K562 (cell line): ENCODE results near the gene BMP2. TPM values are rescaled to one million over a fixed set of nuclear protein-coding genes. Genes with fewer than 3 reads are reported as not detected.

ENCODE experiments used
- ATAC-seq: fragments of 200-7000 bp; cut with Tn5 transposase; 3 replicates; pipeline ENCODE4 v1.9.1; 2020; ENCODE audit warnings: moderate library complexity
- BruUV-seq: library from RNA; stranded (reverse); fragments of 400-500 nt; replicated peaks from 2 replicates; lab custom pipeline; 2021; lab: Mats Ljungman, UMichigan
- CTCF ChIA-PET: fragments of 300-600 bp; formaldehyde crosslinking; extraction: SDS; loops from one replicate; lab custom pipeline; 2021; ENCODE audit warnings: low intra/inter-chr PET ratio; lab: Yijun Ruan, JAX
- POLR2A ChIA-PET: fragments of 300-600, 350-650 bp; sonication (Branson Sonifier 250); formaldehyde crosslinking; extraction: SDS; loops from one replicate; lab custom pipeline; 2021; ENCODE audit warnings: antibody characterized with exemption, inconsistent platforms; lab: Yijun Ruan, JAX
- DNase-seq, 4 experiments: peaks; one replicate each; pipeline versions ENCODE4 v3.0.0 to v3.0.0-alpha.2; 2011 to 2018; ENCODE audit warnings: low spot score in 3 of 4, mixed read lengths in 3 of 4; ENCODE audit errors: extremely low read depth in 1 of 4
- FAIRE-seq: peaks from 2 replicates; lab custom pipeline; 2011; peaks lifted over from hg19 to GRCh38; lab: Jason Lieb, UNC
- H2AFZ ChIP-seq: 2 replicates; pipeline ENCODE4 v1.6.0; 2011; ENCODE audit warnings: low read depth, low read length, control low read depth, inconsistent platforms
- H3K27ac ChIP-seq: fragments of 200-600 bp; 3 replicates; pipeline ENCODE4 v1.8.0; 2011; ENCODE audit warnings: low read depth, mild to moderate bottlenecking, control low read depth, inconsistent platforms, low read length, moderate library complexity, mixed read lengths; ENCODE audit errors: extremely low read depth
- H3K27me3 ChIP-seq, 2 experiments: fragments of 300-600 bp in 1 of 2; 2 replicates in 1 of 2; 3 replicates in 1 of 2; pipeline versions ENCODE4 v1.6.0 to v1.8.0; 2011; ENCODE audit warnings: inconsistent platforms in 2 of 2, low read length in 2 of 2, mild to moderate bottlenecking in 1 of 2, mixed read lengths in 1 of 2, moderate library complexity in 1 of 2; ENCODE audit not compliant: control insufficient read depth in 2 of 2, insufficient read depth in 2 of 2
- H3K36me3 ChIP-seq: fragments of 300-600 bp; 3 replicates; pipeline ENCODE4 v1.8.0; 2011; ENCODE audit warnings: mild to moderate bottlenecking, low read length, inconsistent platforms; ENCODE audit not compliant: control insufficient read depth, insufficient read depth
- H3K4me1 ChIP-seq, 2 experiments: fragments of 200-600 bp in 1 of 2; replicated peaks in 1 of 2; 2 replicates in 1 of 2; 3 replicates in 1 of 2; pipeline versions ENCODE4 v1.5.1 to v1.8.0; 2011; ENCODE audit warnings: inconsistent platforms in 2 of 2, low read length in 2 of 2, mild to moderate bottlenecking in 1 of 2, mixed read lengths in 1 of 2, moderate library complexity in 1 of 2; ENCODE audit not compliant: control insufficient read depth in 2 of 2, insufficient read depth in 2 of 2
- H3K4me2 ChIP-seq: 2 replicates; pipeline ENCODE4 v1.6.1; 2011; ENCODE audit warnings: low read length, control low read depth, inconsistent platforms, mixed read lengths; ENCODE audit not compliant: insufficient read depth
- H3K4me3 ChIP-seq: fragments of 200-600 bp; sonication (generic), shearing (Covaris generic); 2 replicates; pipeline ENCODE4 v1.5.1; 2016; ENCODE audit warnings: control low read depth, inconsistent platforms
- H3K79me2 ChIP-seq: fragments of 200-600 bp; 3 replicates; pipeline ENCODE4 v1.8.0; 2011; ENCODE audit warnings: low read length, inconsistent platforms; ENCODE audit not compliant: control insufficient read depth, insufficient read depth
- H3K9ac ChIP-seq, 2 experiments: 2 replicates each; pipeline versions ENCODE4 v1.6.0 to v1.6.1; 2011; ENCODE audit warnings: low read depth in 2 of 2, low read length in 2 of 2, control low read depth in 1 of 2, inconsistent platforms in 1 of 2, mild to moderate bottlenecking in 1 of 2, mixed read lengths in 1 of 2; ENCODE audit not compliant: insufficient read depth in 1 of 2
- H3K9me1 ChIP-seq: one replicate; pipeline ENCODE4 v1.6.0; 2011; ENCODE audit warnings: inconsistent platforms, mild to moderate bottlenecking, low read length, moderate library complexity; ENCODE audit not compliant: control insufficient read depth, insufficient read depth
- H3K9me3 ChIP-seq: replicated peaks from 2 replicates; pipeline ENCODE4 v1.5.1; 2011; ENCODE audit warnings: low read depth, low read length, inconsistent platforms; ENCODE audit not compliant: control insufficient read depth, insufficient read depth
- H4K20me1 ChIP-seq: replicated peaks from 2 replicates; pipeline ENCODE4 v1.6.1; 2011; ENCODE audit warnings: low read length, inconsistent platforms, mixed read lengths; ENCODE audit not compliant: control insufficient read depth, insufficient read depth
- HMGN3 ChIP-seq: IDR thresholded peaks from 2 replicates; pipeline ENCODE4 v1.6.1; 2011; ENCODE audit warnings: borderline replicate concordance, low read depth, mild to moderate bottlenecking, mixed read lengths, low read length; ENCODE audit not compliant: insufficient read length; ENCODE audit errors: extremely low read depth
- POLR2AphosphoS2 ChIP-seq: IDR thresholded peaks from 2 replicates; pipeline ENCODE4 v1.6.1; 2012; ENCODE audit warnings: low read length, improper control_type of control experiment
- RERE ChIP-seq: sonication (generic); formaldehyde crosslinking; IDR thresholded peaks from 2 replicates; pipeline ENCODE4 v1.8.0; 2023; ENCODE audit warnings: missing genetic modification reagents, mild to moderate bottlenecking, borderline replicate concordance
- TEAD4 ChIP-seq, 2 experiments: sonication (generic) in 1 of 2; formaldehyde crosslinking in 1 of 2; IDR thresholded peaks; 2 replicates each; pipeline versions ENCODE4 v1.6.1 to v1.8.0; 2012 to 2022; ENCODE audit warnings: borderline replicate concordance in 1 of 2, inconsistent platforms in 1 of 2, low read length in 1 of 2, mild to moderate bottlenecking in 1 of 2, missing genetic modification reagents in 1 of 2
- XRCC4 ChIP-seq: IDR thresholded peaks from one replicate; pipeline ENCODE4 v1.6.1; 2011; ENCODE audit not compliant: insufficient read depth, insufficient read length; ENCODE audit errors: extremely low read depth
- ZNF165 ChIP-seq: fragments of 250-450 bp; sonication (Bioruptor Pico); IDR thresholded peaks from 2 replicates; pipeline ENCODE4 v1.4.0; 2020; ENCODE audit warnings: borderline replicate concordance
- ZNF197 ChIP-seq: fragments of 200-800 bp; sonication (Bioruptor generic); IDR thresholded peaks from 2 replicates; pipeline ENCODE4 v1.6.1; 2016; ENCODE audit warnings: low read depth, missing genetic modification characterization, missing compliant biosample characterization
- ZSCAN32 ChIP-seq: fragments of 450-650 bp; formaldehyde crosslinking; IDR thresholded peaks from 2 replicates; pipeline ENCODE4 v1.4.0; 2020; ENCODE audit warnings: mild to moderate bottlenecking, moderate library complexity
- WGBS: fragments of 100-300 bp; shearing (Covaris generic); methylation state at CpG from one replicate; pipeline ENCODE4 v1.1.6; 2016; ENCODE audit warnings: low coverage, mixed read lengths; ENCODE audit not compliant: insufficient coverage; ENCODE audit errors: missing lambda C conversion rate; 5-methylcytosine and 5-hydroxymethylcytosine counted together
- in situ Hi-C: fragments of 300-500 bp; cut with MboI; formaldehyde crosslinking; loops from 4 replicates; pipeline ENCODE4 v1.15.0; 2018; ENCODE audit warnings: inconsistent platforms, mixed read lengths
- intact Hi-C: fragments of 100-400 bp; cut with micrococcal nuclease; formaldehyde crosslinking; loops from 2 replicates; pipeline ENCODE4 v1.14.2; 2022
- polyA plus RNA-seq, 8 experiments: library from polyadenylated mRNA; depleted of rRNA in 4 of 8; stranded (reverse) in 5 of 8; unstranded in 3 of 8; fragments of >200 nt; fragmentation: Nextera tagmentation in 2 of 8; fragmentation: Illumina TruSeq in 1 of 8; extraction: Ambion mirVana in 2 of 8; extraction: Trizol in 1 of 8; gene quantifications; 2 replicates each; pipeline versions ENCODE4 v1.2.1 to v1.2.3, GENCODE V29; 2011 to 2014; ENCODE audit warnings: inconsistent platforms in 1 of 8, missing spikeins in 1 of 8
- total RNA-seq, 7 experiments: library from RNA; depleted of rRNA in 6 of 7; stranded (reverse); fragments of >200 nt in 6 of 7; fragmentation: Illumina TruSeq in 2 of 7; extraction: Trizol in 2 of 7; gene quantifications; 2 replicates each; pipeline versions ENCODE4 v1.2.1 to v1.2.3, GENCODE V29; 2011 to 2021; ENCODE audit warnings: low replicate concordance in 1 of 7
- TF ChIP-seq, protein P1 (sequence below), 2 experiments: fragments of 450-650 bp; IDR thresholded peaks; 2 replicates each; pipeline ENCODE4 v1.6.1; 2016

BMP2 gene
- total and polyA plus RNA-seq, 9 of the 15 experiments (the other 6 are each of a cell fraction or from before 2014, with no cell fraction given) = 0.01 to 0.07 (median 0.03) TPM; not detected in 5

GRCh38 chr20:6718662-6719368 lies 48.7 kb upstream of the BMP2 start:
- no peaks in the 10 kb centered on the region for H3K36me3 ChIP-seq
- H3K4me2 ChIP-seq = no peak overlapping the region
- no peaks in the 10 kb centered on the region for H3K27me3 ChIP-seq
- H4K20me1 ChIP-seq = no peaks in the 10 kb centered on the region
- 0% methylated on average over 7 of the region's 7 CpGs for WGBS
- FAIRE-seq (no peak), DNase-seq (no peak), ATAC-seq (no peak)
- no TSS peak for BruUV-seq
- H2AFZ ChIP-seq = no peak overlapping the region
- in situ Hi-C loops = no loop called here
- no peaks in the 10 kb centered on the region for H3K4me1 ChIP-seq
- H3K9ac ChIP-seq = no peak overlapping the region
- H3K27ac ChIP-seq = no peak overlapping the region
- H3K79me2 ChIP-seq = no peaks in the 10 kb centered on the region
- POLR2A ChIA-PET = no interaction called here
- intact Hi-C loops = no loop called here
- CTCF ChIA-PET = no interaction called here
- no peaks in the 10 kb centered on the region for H3K9me1 ChIP-seq
- H3K4me3 ChIP-seq = no peak overlapping the region
- H3K9me3 ChIP-seq = no peaks in the 10 kb centered on the region
- TF ChIP-seq, protein P1, sequence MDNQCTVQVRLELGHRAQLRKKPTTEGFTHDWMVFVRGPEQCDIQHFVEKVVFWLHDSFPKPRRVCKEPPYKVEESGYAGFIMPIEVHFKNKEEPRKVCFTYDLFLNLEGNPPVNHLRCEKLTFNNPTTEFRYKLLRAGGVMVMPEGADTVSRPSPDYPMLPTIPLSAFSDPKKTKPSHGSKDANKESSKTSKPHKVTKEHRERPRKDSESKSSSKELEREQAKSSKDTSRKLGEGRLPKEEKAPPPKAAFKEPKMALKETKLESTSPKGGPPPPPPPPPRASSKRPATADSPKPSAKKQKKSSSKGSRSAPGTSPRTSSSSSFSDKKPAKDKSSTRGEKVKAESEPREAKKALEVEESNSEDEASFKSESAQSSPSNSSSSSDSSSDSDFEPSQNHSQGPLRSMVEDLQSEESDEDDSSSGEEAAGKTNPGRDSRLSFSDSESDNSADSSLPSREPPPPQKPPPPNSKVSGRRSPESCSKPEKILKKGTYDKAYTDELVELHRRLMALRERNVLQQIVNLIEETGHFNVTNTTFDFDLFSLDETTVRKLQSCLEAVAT (IDR thresholded peaks at IDR 0.05) = no peak
- TF ChIP-seq POLR2AphosphoS2 = no peak
- TF ChIP-seq ZNF165 = no peak
- TF ChIP-seq HMGN3 = no peak
- no peak for TF ChIP-seq XRCC4
- no peak for TF ChIP-seq ZNF197 (CRISPR knock-in tag)
- TF ChIP-seq RERE (CRISPR knock-in tag) = no peak
- TF ChIP-seq ZSCAN32 = no peak
- TF ChIP-seq TEAD4 (IDR thresholded peaks at IDR 0.05; ENCODE audit: low read length) = no peak
- TF ChIP-seq TEAD4 (CRISPR knock-in tag; IDR thresholded peaks at IDR 0.05; ENCODE audit: borderline replicate concordance) = no peak
